NCI-H1105 (cell line): Measurements from ENCODE around the gene KCNG4.
A peak's percentile ranks its signal among the peaks of the same experiment; 100 is the strongest.
"Not testable (repeated sequence)": the region's sequence is repeated elsewhere in the genome, so short reads cannot be mapped to it uniquely, and the experiment has no call there.

ENCODE experiments used
- DNase-seq: peaks from one replicate; lab custom pipeline; 2025; lab: John Stamatoyannopoulos, UW

Gene KCNG4

GRCh38 chr16:84205976-84206691 lies 33.7 kb downstream of the KCNG4 start:
- DNase-seq, result no peak

DNA sequence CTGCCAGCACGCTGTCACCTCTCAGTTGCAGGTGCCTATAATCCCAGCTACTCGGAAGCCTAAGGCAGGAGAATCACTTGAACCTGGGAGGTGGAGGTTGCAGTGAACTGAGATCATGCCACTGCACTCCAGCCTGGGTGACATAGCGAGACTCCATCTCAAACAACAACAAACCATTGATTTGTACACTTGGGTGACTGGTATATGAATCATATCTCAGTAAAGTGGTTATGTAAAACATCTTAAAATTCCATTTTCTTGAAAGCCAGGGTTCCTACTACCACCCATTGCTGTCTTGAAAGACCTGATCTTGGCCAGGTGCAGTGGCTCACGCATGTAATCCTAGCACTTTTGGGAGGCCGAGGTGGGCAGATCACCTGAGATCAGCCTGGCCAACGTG lies 34.7 kb downstream of the KCNG4 start:
- DNase-seq, result not testable (repeated sequence)

- not testable (repeated sequence) for DNase-seq
Measured at GRCh38 chr16:84204551-84204950, 35.3 kb downstream of the KCNG4 start.

GRCh38 chr16:84199861-84200260 lies 40.0 kb downstream of the KCNG4 start:
- no peak for DNase-seq

- DNase-seq, result no peak
Measured at GRCh38 chr16:84199097-84199496, 40.7 kb downstream of the KCNG4 start.

- DNase-seq, result no peak
Measured at GRCh38 chr16:84198401-84198800, 41.4 kb downstream of the KCNG4 start.

- DNase-seq, result no peak
Measured at GRCh38 chr16:84197466-84198128, 42.2 kb downstream of the KCNG4 start.

DNA sequence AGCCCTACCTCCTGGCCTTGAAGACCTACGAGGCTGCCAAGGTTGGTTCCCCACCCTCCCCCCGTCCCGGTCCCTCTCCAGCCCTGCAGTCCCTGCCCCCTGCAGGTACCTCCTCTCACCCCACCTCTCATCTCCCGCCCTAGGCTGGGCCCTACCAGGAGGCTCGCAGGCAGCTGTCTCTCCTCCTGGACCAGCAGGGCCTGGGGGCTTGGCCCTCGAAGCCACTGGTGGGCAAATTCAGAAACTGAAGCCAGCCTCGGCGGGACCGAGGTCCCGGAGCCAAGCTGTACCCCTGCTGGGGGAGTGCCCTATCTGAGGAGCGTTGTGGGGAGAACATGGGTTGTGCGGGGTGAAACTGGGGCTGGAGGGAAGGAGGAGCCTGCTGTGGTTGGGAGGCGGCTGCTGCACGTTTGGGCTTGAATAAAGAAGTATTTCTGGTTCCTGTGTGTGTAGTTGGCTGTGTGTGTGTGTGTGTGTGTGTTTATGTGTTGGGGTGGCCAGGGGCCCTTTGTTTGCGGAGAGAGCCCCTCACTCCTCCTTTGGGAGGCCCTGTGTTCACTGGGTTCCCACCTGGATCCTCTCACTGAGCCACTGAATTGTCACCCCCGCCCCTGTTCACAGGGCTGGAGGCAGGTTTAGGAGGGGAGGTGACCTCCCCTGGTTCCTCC lies 43.0 kb downstream of the KCNG4 start:
- no peak for DNase-seq

DNA sequence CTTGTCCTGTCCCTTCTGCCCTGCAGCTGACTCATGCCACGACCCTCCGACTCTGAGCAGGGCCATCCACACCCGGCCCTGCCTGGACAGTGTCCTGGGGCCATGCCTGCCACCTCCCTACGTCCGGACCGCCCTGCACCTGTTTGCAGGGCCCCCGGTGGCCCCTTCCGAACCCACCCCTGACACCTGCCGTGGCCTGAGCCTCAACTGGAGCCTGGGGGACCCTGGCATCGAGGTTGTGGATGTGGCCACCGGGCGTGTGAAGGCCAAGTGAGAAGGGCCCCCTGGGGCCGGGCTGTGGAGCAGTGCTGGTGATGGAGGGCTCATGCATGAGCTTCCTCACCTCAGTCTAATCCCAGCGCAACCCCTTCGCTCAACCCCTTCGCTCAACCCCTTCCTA lies 43.7 kb downstream of the KCNG4 start:
- no peak for DNase-seq

DNA sequence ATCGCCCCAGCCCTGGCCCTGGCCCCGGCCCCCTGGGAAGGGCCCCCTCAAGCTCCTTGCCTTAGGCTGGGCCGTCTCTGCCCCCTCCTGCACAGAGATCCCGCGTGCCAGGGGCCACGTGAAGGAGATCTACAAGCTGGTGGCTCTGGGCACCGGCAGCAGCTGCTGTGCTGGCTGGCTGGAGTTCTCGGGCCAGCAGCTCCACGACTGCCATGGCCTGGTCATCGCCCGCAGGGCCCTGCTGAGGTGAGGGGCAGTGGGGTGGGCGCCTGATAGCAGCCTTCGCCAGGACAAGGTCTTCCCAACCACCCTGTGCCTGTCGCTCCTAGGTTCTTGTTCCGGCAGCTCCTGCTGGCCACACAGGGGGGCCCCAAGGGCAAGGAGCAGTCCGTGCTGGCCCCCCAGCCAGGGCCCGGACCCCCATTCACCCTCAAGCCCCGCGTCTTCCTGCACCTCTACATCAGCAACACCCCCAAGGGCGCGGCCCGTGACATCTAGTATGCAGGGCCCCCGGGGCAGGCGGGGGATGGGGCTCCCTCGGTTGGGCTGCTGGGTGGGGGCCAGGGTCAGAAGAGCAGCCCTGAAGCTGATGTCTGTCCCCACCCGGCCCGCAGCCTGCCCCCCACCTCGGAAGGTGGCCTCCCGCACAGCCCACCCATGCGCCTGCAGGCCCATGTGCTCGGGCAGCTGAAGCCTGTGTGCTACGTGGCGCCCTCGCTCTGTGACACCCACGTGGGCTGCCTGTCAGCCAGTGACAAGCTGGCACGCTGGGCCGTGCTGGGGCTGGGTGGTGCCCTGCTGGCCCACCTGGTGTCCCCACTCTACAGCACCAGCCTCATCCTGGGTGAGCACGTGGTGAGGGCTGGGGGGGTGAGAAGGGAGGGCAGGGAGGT lies 44.4 kb downstream of the KCNG4 start:
- DNase-seq, result no peak

DNA sequence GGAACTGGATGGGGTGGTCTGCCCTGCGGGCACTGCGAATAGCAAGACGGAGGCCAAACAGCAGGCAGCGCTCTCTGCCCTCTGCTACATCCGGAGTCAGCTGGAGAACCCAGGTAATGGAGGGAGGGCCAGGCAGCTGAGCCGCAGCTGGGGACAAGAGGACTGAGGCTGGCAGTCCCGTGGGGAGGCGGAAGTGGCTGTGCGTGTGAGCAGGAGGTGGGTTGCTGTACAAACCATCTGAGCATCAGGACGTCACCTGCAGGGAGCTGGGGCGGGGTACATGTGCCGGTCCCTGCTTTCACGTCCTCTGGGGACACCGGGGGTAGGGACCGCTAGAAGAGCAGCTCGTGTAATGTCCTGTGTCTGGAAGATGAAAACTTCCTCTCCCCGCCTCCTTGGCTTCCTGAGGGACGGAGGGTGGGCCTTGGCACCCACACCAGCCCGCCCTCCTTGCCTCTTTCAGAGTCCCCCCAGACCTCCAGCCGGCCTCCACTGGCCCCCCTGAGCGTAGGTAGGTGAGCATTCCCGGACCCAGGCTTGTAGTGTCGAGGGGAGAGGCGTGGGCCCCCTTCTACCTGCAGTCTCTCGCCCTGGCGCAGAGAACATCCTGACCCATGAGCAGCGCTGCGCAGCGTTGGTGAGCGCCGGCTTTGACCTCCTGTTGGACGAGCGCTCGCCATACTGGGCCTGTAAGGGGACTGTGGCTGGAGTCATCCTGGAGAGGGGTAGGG lies 45.2 kb downstream of the KCNG4 start:
- DNase-seq, result no peak

- DNase-seq, result no peak
Measured at GRCh38 chr16:84194018-84194417, 45.8 kb downstream of the KCNG4 start.

DNA sequence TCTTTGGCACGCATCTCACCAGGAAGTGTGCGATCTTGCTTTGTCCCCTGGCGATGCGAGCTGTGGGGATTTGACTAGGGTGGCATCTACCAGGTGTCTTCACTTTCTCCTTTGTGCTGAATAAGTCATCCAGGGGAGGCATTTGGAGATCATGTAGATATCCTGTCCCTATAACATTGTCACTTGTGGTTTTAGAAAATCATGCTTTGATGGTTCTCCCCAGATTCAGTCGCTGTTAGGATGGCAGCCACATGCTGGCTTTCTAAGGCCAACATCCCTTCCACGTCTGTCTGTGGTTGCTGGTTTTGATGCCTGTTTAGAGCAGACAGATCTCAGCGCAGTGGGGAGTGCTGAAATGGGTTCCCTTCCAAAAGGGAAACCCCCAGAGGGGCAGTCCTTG lies 46.3 kb downstream of the KCNG4 start:
- DNase-seq, result no peak

DNA sequence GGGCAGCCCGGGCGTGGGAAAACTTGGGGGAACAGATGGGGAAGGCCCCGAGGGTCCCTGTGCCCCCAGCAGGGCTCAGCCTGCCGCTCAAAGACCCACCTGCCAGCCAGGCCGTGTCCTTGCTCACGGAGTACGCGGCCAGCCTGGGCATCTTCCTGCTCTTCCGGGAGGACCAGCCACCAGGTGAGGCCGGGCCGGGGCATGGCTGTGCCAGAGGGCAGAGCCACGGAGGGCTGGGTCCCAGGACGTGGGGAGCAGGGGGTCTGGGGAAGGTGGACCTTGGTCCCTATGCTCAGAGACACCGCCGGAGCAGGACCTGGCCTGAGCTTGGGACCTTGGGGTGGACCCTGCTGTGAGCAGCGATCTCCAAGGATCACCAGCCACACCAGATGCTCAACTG lies 48.3 kb downstream of the KCNG4 start:
- no peak for DNase-seq

DNA sequence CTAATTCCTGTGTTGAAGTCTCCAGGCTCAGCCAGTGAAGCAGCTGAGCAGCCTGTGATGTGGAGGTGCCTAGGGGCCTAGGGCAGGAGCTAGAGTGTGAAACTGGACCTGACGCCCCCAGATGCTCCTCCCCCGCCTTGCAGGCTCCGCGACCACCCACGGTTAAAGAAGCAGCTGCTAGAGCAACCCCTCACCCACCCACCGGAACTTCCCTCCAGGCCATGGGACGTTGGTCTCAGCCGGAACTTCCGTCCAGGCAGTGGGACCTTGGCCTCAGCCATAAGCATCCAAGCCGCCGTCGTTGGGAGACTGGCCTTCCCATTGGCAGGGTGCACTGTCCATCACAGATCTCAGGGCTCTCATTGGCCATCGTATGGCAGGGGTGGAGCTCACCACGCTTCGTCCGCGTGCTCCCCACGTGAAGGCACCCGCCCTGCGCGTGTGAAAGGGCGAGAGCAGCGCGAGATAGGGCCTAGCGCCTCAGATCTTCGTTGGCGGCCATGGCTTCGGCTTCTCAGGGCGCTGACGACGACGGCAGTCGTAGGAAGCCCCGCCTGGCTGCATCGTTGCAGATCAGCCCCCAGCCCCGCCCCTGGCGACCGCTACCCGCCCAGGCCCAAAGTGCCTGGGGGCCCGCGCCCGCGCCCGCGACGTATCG lies 49.0 kb downstream of the KCNG4 start, which contains the start of gene ADAD2:
Gene ADAD2, plus strand, starts transcription at position 427 of the 658 bp plus-strand sequence. Its CDS starts 74 bp downstream, at position 501.
- DNase-seq, result no peak

DNA sequence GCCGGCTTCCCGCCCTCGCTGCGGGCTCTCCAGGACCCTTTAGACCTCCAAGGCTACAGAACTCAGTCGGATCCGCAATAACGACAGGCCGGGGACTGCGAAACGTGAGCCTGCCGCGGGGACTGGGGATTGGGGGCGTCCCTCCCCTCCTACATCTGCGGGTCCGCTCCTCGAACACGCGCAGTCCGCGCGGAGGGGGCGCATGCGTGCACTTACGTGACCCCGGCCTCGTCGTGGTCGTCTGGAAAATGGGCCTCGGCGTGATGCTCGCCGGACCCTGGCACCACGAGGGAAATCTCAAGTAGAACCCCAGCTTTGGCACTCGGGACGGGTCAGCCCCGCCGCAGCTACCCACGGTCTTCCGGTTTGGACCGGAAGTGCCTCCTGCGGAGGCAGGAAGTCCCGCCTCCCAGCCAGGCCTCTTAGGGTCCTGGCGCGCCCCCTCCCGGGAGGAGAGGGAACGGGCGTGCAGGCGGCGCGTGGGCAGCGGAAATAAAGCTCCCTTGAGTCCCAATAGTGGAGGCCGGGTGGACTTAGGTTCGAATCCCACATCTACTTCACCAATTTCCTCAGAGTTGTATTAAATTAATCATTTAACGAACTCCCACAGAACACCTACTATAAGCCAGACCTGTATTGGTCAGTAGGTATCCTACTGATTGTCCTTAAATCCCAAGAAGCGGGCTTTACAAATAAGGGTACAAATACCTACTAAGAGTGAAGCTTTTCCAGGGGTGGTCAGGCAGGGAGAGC lies 53.0 kb downstream of the KCNG4 start, which contains the start of gene TAF1C:
Gene TAF1C, minus strand, starts transcription at position 373 of the 753 bp plus-strand sequence. CDS start 2,069 bp downstream, outside the sequence.
- DNase-seq, result peak; percentile 76

- DNase-seq, result no peak
Measured at GRCh38 chr16:84184775-84185174, 55.0 kb downstream of the KCNG4 start.

GRCh38 chr16:84183911-84184591 lies 55.8 kb downstream of the KCNG4 start:
- DNase-seq, result no peak

DNA sequence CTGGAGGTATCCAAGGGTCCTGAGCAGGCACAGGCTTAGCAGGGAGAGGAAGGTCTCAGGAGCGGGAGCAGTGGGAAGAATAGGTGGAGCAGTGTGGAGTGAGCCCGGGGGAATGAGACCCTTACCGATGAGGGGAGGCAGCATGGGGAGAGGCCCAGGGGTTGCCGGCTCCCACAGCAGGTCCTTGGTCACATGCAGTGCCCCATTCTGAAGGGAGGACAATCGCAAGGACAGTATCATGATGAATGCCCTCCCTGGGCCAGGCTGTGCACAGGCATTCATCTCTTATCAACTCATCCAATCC lies 56.3 kb downstream of the KCNG4 start:
- no peak for DNase-seq
